ENCODE data around the gene C16orf78.

GRCh38 chr16:49427771-49428170 lies 54.2 kb downstream of the C16orf78 start:
- TF ChIP-seq CTCF (IDR thresholded peaks at IDR 0.05) = no peak
- TF ChIP-seq POLR2A (IDR thresholded peaks at IDR 0.05) = no peak

All from heart left ventricle (tissue), 13 donors.